WTC11 (cell line): ENCODE data around the gene SRGAP1. TPM values are rescaled to one million over a fixed set of nuclear protein-coding genes. Genes with fewer than 3 reads are reported as not detected.

Experiments
- ATAC-seq: fragments of 200-7000 bp; cut with Tn5 transposase; 2 replicates; pipeline ENCODE4 v1.10.0; 2021; ENCODE audit warnings: mild to moderate bottlenecking, moderate library complexity
- CTCF ChIA-PET: fragments of 300-600 bp; sonication (Branson Sonifier 250); formaldehyde crosslinking; loops from one replicate; lab custom pipeline; 2021; ENCODE audit warnings: antibody characterized with exemption; lab: Charles Lee
- POLR2A ChIA-PET: fragments of 350-600 bp; sonication (Branson Sonifier 250); formaldehyde crosslinking; loops from one replicate; lab custom pipeline; 2021; ENCODE audit warnings: antibody characterized with exemption; lab: Charles Lee
- DNase-seq: peaks from one replicate; pipeline ENCODE4 v3.0.0; 2021; ENCODE audit warnings: low spot score
- H3K27ac Mint-ChIP-seq: 2 replicates; pipeline ENCODE4 v1.8.0; 2021; ENCODE audit warnings: mixed read lengths
- H3K27me3 Mint-ChIP-seq: 2 replicates; pipeline ENCODE4 v1.8.0; 2021; ENCODE audit warnings: low read depth, mild to moderate bottlenecking, moderate library complexity, mixed read lengths
- H3K36me3 Mint-ChIP-seq: 2 replicates; pipeline ENCODE4 v1.8.0; 2021; ENCODE audit warnings: mixed read lengths
- H3K4me1 Mint-ChIP-seq: 2 replicates; pipeline ENCODE4 v1.8.0; 2022; ENCODE audit warnings: mixed read lengths
- H3K4me3 Mint-ChIP-seq: 2 replicates; pipeline ENCODE4 v1.8.0; 2021; ENCODE audit warnings: mild to moderate bottlenecking, moderate library complexity, mixed read lengths
- H3K9me3 Mint-ChIP-seq: 2 replicates; pipeline ENCODE4 v1.8.0; 2021; ENCODE audit warnings: mixed read lengths
- CREM ChIP-seq: sonication (generic); formaldehyde crosslinking; IDR thresholded peaks from 2 replicates; pipeline ENCODE4 v1.8.1; 2022; ENCODE audit warnings: mild to moderate bottlenecking, missing genetic modification reagents, moderate library complexity
- CTCF ChIP-seq: fragments of 200-600 bp; IDR thresholded peaks from 2 replicates; pipeline ENCODE4 v1.8.0; 2022; ENCODE audit warnings: antibody characterized with exemption
- EMX1 ChIP-seq: fragments of 250-450 bp; sonication (Bioruptor Pico); IDR thresholded peaks from 2 replicates; pipeline ENCODE4 v1.8.0; 2021; ENCODE audit warnings: mild to moderate bottlenecking
- ETV6 ChIP-seq: sonication (generic); formaldehyde crosslinking; IDR thresholded peaks from 2 replicates; pipeline ENCODE4 v1.8.1; 2022; ENCODE audit warnings: mild to moderate bottlenecking, missing genetic modification reagents
- FOXK1 ChIP-seq: sonication (generic); formaldehyde crosslinking; IDR thresholded peaks from 2 replicates; pipeline ENCODE4 v1.8.0; 2022; ENCODE audit warnings: mild to moderate bottlenecking, moderate library complexity, missing genetic modification reagents
- GABPB1 ChIP-seq: sonication (generic); formaldehyde crosslinking; IDR thresholded peaks from 2 replicates; pipeline ENCODE4 v1.8.1; 2023; ENCODE audit warnings: mild to moderate bottlenecking, missing genetic modification reagents
- KAT7 ChIP-seq: sonication (generic); formaldehyde crosslinking; IDR thresholded peaks from 2 replicates; pipeline ENCODE4 v1.8.1; 2023; ENCODE audit warnings: missing genetic modification reagents, mild to moderate bottlenecking, borderline replicate concordance
- MLX ChIP-seq: sonication (generic); formaldehyde crosslinking; IDR thresholded peaks from 2 replicates; pipeline ENCODE4 v1.8.1; 2023; ENCODE audit warnings: mild to moderate bottlenecking, missing genetic modification reagents, moderate library complexity
- SMAD3 ChIP-seq: sonication (generic); formaldehyde crosslinking; IDR thresholded peaks from 2 replicates; pipeline ENCODE4 v1.8.0; 2022; ENCODE audit warnings: missing genetic modification reagents, mild to moderate bottlenecking, borderline replicate concordance
- SOX15 ChIP-seq: fragments of 250-450 bp; sonication (Bioruptor Pico); IDR thresholded peaks from 2 replicates; pipeline ENCODE4 v1.9.0; 2021; ENCODE audit warnings: mild to moderate bottlenecking
- ZBTB21 ChIP-seq: sonication (generic); formaldehyde crosslinking; IDR thresholded peaks from 2 replicates; pipeline ENCODE4 v1.8.1; 2023; ENCODE audit warnings: mild to moderate bottlenecking, missing genetic modification reagents, borderline replicate concordance
- ZBTB43 ChIP-seq: sonication (generic); formaldehyde crosslinking; IDR thresholded peaks from 2 replicates; pipeline ENCODE4 v1.8.1; 2023; ENCODE audit warnings: mild to moderate bottlenecking, missing genetic modification reagents
- ZNF121 ChIP-seq: sonication (generic); formaldehyde crosslinking; IDR thresholded peaks from 2 replicates; pipeline ENCODE4 v1.8.0; 2023; ENCODE audit warnings: missing genetic modification reagents
- ZNF138 ChIP-seq: sonication (generic); formaldehyde crosslinking; conservative IDR thresholded peaks from 2 replicates; pipeline ENCODE4 v1.8.1; 2022; ENCODE audit warnings: mild to moderate bottlenecking, moderate library complexity, missing genetic modification reagents
- ZNF219 ChIP-seq: sonication (generic); formaldehyde crosslinking; IDR thresholded peaks from 2 replicates; pipeline ENCODE4 v1.8.0; 2023; ENCODE audit warnings: missing genetic modification reagents, mild to moderate bottlenecking, borderline replicate concordance
- total RNA-seq: library from RNA; stranded (reverse); gene quantifications from 3 replicates; pipeline ENCODE4 v1.2.3, GENCODE V29; 2021
- TF ChIP-seq, protein P1 (sequence below): sonication (generic); formaldehyde crosslinking; IDR thresholded peaks from 2 replicates; pipeline ENCODE4 v1.8.1; 2023; ENCODE audit warnings: mild to moderate bottlenecking, moderate library complexity, missing genetic modification reagents
- TF ChIP-seq, protein P2 (sequence below): sonication (generic); formaldehyde crosslinking; conservative IDR thresholded peaks from 2 replicates; pipeline ENCODE4 v1.8.1; 2023; ENCODE audit warnings: mild to moderate bottlenecking, low read depth, missing genetic modification reagents, moderate library complexity
- TF ChIP-seq, protein P3 (sequence below): sonication (generic); formaldehyde crosslinking; IDR thresholded peaks from 2 replicates; pipeline ENCODE4 v1.8.0; 2022; ENCODE audit warnings: mild to moderate bottlenecking, missing genetic modification reagents

Gene SRGAP1
- total RNA-seq, 1 experiment from 2014 or later, result 10.3 TPM

GRCh38 chr12:63904653-63905052, 60.2 kb downstream of the SRGAP1 start (continued):
- TF ChIP-seq, protein P1, sequence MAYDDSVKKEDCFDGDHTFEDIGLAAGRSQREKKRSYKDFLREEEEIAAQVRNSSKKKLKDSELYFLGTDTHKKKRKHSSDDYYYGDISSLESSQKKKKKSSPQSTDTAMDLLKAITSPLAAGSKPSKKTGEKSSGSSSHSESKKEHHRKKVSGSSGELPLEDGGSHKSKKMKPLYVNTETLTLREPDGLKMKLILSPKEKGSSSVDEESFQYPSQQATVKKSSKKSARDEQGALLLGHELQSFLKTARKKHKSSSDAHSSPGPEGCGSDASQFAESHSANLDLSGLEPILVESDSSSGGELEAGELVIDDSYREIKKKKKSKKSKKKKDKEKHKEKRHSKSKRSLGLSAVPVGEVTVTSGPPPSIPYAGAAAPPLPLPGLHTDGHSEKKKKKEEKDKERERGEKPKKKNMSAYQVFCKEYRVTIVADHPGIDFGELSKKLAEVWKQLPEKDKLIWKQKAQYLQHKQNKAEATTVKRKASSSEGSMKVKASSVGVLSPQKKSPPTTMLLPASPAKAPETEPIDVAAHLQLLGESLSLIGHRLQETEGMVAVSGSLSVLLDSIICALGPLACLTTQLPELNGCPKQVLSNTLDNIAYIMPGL (CRISPR knock-in tag), result no peak
- TF ChIP-seq MLX, result no peak

DNA sequence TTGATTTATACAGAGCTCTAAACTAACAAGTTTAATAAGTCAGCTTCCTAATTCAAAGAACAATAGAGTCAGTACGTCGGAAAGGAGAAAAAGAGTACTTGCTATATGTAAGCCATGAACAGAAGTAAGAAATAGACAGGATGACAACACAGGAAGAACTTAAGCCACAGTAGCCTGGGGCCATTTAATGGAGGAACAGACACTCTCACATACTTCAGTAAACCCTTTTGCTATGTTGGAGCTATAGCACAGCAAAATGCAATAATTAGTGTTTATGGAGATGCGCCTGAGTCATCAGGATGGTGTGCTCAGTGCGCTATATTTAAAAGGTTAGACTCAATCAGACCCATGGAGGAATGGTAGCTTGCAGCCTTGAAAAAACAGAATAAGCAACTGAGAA, 61.0 kb downstream of the SRGAP1 start:
- DNase-seq, result no peak
- Mint-ChIP-seq H3K27me3 (no peaks in the 10 kb centered on the region), H3K4me1 (peaks cover 3% of the 10 kb centered on the region), H3K36me3 (peaks cover 3% of the 10 kb centered on the region; the same call in 1 of the 2 replicates), H3K4me3 (no peak overlapping the region), H3K9me3 (peaks cover 3% of the 10 kb centered on the region; the same call in 1 of the 2 replicates), H3K27ac (peak overlapping the region; percentile 34; the same call in 1 of the 2 replicates)
- ChIA-PET POLR2A (no interaction called here), CTCF (no interaction called here)
- no peak for ATAC-seq
- TF ChIP-seq KAT7 (CRISPR knock-in tag) (no peak), SOX15 (CRISPR knock-in tag) (no peak), ZNF138 (no peak), EMX1 (CRISPR knock-in tag) (no peak), ZNF121 (CRISPR knock-in tag) (no peak), CTCF (no peak), ZBTB43 (CRISPR knock-in tag) (no peak), CREM (no peak), GABPB1 (CRISPR knock-in tag) (no peak), ETV6 (CRISPR knock-in tag) (no peak), ZBTB21 (no peak), ZNF219 (CRISPR knock-in tag) (no peak), FOXK1 (CRISPR knock-in tag) (no peak), SMAD3 (CRISPR knock-in tag) (no peak), MLX (no peak)
- TF ChIP-seq, protein P2, sequence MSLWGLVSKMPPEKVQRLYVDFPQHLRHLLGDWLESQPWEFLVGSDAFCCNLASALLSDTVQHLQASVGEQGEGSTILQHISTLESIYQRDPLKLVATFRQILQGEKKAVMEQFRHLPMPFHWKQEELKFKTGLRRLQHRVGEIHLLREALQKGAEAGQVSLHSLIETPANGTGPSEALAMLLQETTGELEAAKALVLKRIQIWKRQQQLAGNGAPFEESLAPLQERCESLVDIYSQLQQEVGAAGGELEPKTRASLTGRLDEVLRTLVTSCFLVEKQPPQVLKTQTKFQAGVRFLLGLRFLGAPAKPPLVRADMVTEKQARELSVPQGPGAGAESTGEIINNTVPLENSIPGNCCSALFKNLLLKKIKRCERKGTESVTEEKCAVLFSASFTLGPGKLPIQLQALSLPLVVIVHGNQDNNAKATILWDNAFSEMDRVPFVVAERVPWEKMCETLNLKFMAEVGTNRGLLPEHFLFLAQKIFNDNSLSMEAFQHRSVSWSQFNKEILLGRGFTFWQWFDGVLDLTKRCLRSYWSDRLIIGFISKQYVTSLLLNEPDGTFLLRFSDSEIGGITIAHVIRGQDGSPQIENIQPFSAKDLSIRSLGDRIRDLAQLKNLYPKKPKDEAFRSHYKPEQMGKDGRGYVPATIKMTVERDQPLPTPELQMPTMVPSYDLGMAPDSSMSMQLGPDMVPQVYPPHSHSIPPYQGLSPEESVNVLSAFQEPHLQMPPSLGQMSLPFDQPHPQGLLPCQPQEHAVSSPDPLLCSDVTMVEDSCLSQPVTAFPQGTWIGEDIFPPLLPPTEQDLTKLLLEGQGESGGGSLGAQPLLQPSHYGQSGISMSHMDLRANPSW, result no peak
- TF ChIP-seq, protein P3, sequence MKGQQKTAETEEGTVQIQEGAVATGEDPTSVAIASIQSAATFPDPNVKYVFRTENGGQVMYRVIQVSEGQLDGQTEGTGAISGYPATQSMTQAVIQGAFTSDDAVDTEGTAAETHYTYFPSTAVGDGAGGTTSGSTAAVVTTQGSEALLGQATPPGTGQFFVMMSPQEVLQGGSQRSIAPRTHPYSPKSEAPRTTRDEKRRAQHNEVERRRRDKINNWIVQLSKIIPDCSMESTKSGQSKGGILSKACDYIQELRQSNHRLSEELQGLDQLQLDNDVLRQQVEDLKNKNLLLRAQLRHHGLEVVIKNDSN (CRISPR knock-in tag), result no peak
